Lower leg skin (tissue), 4 donors: ENCODE data around the gene FDPS. TPM values are rescaled to one million over a fixed set of nuclear protein-coding genes. Genes with fewer than 3 reads are reported as not detected.

ENCODE experiments used
- DNase-seq, 2 donors: peaks; one replicate each; pipeline ENCODE4 v3.0.0-alpha.2; 2019; ENCODE audit warnings: low spot score in 2 of 2
- H3K4me3 ChIP-seq: fragments of 200-600 bp; sonication (generic); 2 replicates; pipeline ENCODE4 v1.5.1; 2017; ENCODE audit warnings: mild to moderate bottlenecking, low read depth; ENCODE audit not compliant: poor library complexity, severe bottlenecking
- POLR2A ChIP-seq, 2 donors: fragments of 450-650 bp; IDR thresholded peaks; one replicate each; pipeline ENCODE4 v1.6.1; 2016 to 2017; ENCODE audit warnings: antibody characterized with exemption in 2 of 2, mild to moderate bottlenecking in 1 of 2, moderate library complexity in 1 of 2
- WGBS, 2 donors: methylation state at CpG; one replicate each; pipeline ENCODE4 v1.1.5; 2018; 5-methylcytosine and 5-hydroxymethylcytosine counted together
- intact Hi-C: fragments of 100-400 bp; cut with DNase I; formaldehyde crosslinking; loops from one replicate; pipeline ENCODE4 v1.15.0; 2023; ENCODE audit warnings: low total_unique reads
- total RNA-seq, 4 donors: library from RNA; depleted of rRNA; stranded (reverse); fragments of >200 nt; gene quantifications; one replicate each; pipeline ENCODE4 v1.1.0, GENCODE V29; 2016
- TF ChIP-seq, protein P1 (sequence below), 3 donors: fragments of 450-650 bp; IDR thresholded peaks; one replicate each; pipeline ENCODE4 v1.5.1; 2016; ENCODE audit warnings: antibody characterized with exemption in 3 of 3, mild to moderate bottlenecking in 3 of 3, moderate library complexity in 2 of 3

The FDPS gene
- total RNA-seq, 4 donors from 2014 or later = 98.5 to 185 (median 141) TPM

DNA sequence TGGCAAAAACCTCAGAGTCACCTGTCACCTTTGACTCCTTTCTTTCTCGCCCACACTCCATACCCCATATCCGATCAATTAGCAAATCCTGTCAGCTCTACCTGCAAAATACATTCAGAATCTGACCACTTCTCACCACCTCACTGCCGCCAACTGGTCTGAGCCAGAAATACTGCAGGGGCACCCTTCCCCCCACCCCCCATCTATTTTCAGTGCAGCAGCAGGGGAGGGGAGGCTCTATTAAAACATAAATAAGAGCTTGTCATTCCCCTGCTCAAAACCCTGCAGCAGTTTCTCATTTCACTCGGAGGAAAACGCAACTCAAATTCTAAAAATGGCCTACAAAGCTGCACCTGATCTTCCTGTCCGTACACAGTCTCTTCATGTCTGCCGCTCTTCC is 11.3 kb upstream of the FDPS start:
- WGBS, 2 donors = 75 to 77% methylated on average over 7 of the region's 7 CpGs
- H3K4me3 ChIP-seq = no peak overlapping the region
- DNase-seq = no peak
- TF ChIP-seq, protein P1, sequence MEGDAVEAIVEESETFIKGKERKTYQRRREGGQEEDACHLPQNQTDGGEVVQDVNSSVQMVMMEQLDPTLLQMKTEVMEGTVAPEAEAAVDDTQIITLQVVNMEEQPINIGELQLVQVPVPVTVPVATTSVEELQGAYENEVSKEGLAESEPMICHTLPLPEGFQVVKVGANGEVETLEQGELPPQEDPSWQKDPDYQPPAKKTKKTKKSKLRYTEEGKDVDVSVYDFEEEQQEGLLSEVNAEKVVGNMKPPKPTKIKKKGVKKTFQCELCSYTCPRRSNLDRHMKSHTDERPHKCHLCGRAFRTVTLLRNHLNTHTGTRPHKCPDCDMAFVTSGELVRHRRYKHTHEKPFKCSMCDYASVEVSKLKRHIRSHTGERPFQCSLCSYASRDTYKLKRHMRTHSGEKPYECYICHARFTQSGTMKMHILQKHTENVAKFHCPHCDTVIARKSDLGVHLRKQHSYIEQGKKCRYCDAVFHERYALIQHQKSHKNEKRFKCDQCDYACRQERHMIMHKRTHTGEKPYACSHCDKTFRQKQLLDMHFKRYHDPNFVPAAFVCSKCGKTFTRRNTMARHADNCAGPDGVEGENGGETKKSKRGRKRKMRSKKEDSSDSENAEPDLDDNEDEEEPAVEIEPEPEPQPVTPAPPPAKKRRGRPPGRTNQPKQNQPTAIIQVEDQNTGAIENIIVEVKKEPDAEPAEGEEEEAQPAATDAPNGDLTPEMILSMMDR (IDR thresholded peaks at IDR 0.05) = no peak
- no peak for TF ChIP-seq POLR2A (IDR thresholded peaks at IDR 0.05)
- intact Hi-C loops = no loop called here

DNA sequence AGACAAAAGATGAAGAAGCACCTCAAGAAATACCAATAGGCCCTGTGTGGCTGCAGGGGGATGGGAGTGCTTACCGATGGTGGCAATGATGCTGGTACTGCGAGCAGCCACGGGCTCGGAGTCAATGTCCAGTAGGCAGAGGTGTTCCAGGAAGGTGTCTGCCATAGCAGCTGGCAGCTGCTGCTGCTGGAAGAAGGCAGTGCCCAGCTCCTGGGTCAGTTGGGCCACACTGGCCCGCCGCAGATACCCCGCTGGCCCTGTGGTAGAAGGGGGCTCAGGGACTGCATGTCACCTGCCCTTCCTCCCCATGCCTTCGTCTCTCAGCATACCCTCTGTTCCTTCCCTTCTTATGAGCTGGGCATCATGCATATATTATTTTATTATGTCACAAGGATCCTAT is 8.6 kb upstream of the FDPS start:
- TF ChIP-seq, protein P1 (IDR thresholded peaks at IDR 0.05) = no peak
- no peak for TF ChIP-seq POLR2A (IDR thresholded peaks at IDR 0.05)
- H3K4me3 ChIP-seq = no peak overlapping the region
- no peak for DNase-seq
- 91 to 92% methylated on average over 8 of the region's 8 CpGs for WGBS, 2 donors
- intact Hi-C loops = no loop called here

DNA sequence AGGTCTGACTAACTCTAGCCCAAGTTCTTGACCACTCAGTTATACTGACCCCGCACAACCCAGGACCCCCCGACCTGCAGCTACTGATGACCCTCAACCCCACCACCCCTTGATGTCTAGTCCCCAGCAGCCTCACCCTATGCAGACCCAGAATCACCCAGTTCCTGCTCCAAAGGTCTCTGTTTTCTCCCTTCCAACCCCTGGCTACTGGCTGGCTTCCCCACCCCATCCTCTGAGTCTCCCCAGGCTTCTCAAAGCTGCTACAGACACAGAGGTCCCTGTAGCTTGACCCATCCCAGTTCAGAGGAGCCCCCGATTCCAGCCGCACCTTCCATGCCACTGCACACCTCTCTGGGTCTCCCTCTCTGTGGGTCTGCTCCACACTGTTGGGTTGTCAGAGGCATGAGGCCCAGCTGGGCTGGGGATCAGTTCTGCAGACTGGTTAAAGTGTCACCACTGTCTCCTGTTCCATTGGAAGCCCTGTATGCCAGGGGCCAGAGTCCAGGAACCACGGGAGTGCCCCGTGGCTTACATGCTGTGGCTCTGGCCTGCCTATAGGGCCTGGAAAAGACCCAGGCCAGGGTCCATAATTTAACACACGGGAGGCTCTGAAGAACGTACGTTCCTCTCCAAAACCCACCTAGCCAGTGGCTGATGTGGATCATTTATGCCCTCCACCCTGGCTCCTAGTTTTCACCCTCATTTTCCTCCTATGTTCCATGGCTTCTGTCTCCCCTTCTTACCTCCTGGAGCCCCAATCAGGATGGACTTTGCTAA is 7.9 kb upstream of the FDPS start:
- intact Hi-C loops = no loop called here
- 87 to 88% methylated on average over 7 to 9 of the region's 9 CpGs for whole genome bisulfite sequencing, 2 donors
- no peak for DNase-seq
- H3K4me3 ChIP-seq = no peak overlapping the region
- no peak for TF ChIP-seq POLR2A (IDR thresholded peaks at IDR 0.05)
- TF ChIP-seq, protein P1 (IDR thresholded peaks at IDR 0.05) = no peak

DNA sequence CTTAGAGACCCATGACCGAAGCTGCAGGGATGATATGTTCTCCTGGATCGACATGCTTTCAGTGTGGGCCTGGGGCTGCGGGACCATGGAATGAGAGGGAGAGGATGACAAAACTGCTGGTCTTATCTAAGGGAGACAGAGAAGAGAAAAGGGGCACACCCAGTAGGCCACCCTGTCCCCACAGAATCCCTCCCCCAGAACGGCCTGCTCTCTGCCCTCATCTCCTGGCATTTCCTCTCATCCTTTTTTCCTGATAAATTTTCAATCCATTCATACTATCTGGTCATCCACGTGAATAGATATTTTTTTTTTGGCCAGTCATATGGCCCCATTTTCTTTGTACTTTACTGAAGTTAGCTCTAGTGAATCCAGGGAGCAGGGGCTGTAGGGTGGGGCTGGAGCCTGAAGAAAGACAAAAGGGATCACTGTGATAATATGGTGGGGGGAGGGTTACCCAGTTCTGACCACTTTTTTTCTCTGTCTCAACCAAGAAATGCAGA is 7.3 kb upstream of the FDPS start, which contains the start of gene PKLR:
Gene PKLR (minus strand): TSS at position 97 of the 500 bp plus-strand sequence. CDS start 43 bp downstream, at position 54.
- no peak for DNase-seq
- intact Hi-C loops = no loop called here
- no peak within 1 kb of the TSS for H3K4me3 ChIP-seq
- WGBS, 2 donors = 83 to 91% methylated on average over 5 of the region's 5 CpGs
- TF ChIP-seq, protein P1 (IDR thresholded peaks at IDR 0.05) = no peak

DNA sequence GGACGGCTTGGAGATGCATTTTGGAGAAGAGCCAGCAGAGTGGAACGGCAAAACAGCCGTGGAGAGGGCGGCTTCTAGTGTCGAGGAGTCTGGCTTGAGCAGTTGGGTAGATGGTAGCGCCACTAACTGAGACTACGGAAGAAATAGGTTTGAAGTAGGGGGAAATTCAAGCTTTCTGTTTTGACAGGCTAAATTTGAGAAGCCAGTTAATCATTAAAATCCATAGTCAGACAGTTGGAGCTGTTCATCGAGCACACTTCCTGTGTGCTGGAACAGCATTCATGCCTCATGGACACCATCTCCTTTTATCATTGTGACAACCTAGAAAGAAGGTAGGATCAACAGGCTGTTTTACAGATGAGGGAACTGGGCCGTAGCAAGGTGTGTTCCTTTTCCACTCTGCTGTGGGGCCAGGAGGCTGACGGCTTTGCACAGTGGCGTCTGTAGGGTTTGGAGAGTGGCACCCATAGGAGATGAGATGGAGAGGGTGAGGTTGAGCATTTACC is 4.1 kb upstream of the FDPS start:
- WGBS, 2 donors = 83 to 84% methylated on average over 11 of the region's 11 CpGs
- DNase-seq = no peak
- intact Hi-C loops = no loop called here
- H3K4me3 ChIP-seq = no peak overlapping the region
- no peak for TF ChIP-seq POLR2A (IDR thresholded peaks at IDR 0.05)
- TF ChIP-seq, protein P1 (IDR thresholded peaks at IDR 0.05) = no peak
